G401 (cell line): Measurements from ENCODE around the gene NFYC. TPM values are rescaled to one million over a fixed set of nuclear protein-coding genes. Genes with fewer than 3 reads are reported as not detected.
"Not testable (repeated sequence)": the region's sequence is repeated elsewhere in the genome, so short reads cannot be mapped to it uniquely, and the experiment has no call there.

Source experiments
- DNase-seq: peaks from one replicate; pipeline ENCODE4 v3.0.0-alpha.2; 2015; ENCODE audit warnings: low spot score
- in situ Hi-C: cut with HindIII; loops from 2 replicates; pipeline ENCODE4 v1.10.0; 2016; ENCODE audit warnings: low sequenced_read_pairs, mixed read lengths
- total RNA-seq: library from RNA; depleted of rRNA; stranded (reverse); fragments of >200 nt; shearing (Covaris generic); gene quantifications from 2 replicates; pipeline ENCODE4 v1.2.3, GENCODE V29; 2014

Gene NFYC
- total RNA-seq, 1 experiment from 2014 or later: 76.7 TPM

- DNase-seq: no peak
- in situ Hi-C loops: no loop called here
These were observed 31.1 kb downstream of the NFYC start for GRCh38 chr1:40722622-40723021.

- DNase-seq: no peak
- in situ Hi-C loops: no loop called here
These were observed 31.9 kb downstream of the NFYC start for GRCh38 chr1:40723196-40723955.

DNA sequence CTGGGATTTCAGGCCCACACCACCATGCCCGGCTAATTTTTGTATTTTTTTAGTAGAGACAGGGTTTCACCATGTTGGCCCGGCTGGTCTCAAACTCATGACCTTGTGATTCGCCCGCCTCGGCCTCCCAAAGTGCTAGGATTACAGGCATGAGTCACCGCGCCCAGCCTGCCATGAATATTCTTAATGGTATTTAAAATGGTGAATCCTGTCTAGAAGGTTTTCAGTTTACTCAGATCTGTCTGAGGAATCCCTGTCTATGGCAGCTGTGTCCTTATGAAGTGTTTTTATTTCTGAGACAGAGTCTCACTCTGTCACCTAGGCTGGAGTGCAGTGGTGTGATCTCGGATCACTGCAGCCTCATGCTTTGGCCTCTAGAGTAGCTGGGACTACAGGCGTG is 36.2 kb downstream of the NFYC start:
- DNase-seq, in situ Hi-C loops: not testable (repeated sequence)

DNA sequence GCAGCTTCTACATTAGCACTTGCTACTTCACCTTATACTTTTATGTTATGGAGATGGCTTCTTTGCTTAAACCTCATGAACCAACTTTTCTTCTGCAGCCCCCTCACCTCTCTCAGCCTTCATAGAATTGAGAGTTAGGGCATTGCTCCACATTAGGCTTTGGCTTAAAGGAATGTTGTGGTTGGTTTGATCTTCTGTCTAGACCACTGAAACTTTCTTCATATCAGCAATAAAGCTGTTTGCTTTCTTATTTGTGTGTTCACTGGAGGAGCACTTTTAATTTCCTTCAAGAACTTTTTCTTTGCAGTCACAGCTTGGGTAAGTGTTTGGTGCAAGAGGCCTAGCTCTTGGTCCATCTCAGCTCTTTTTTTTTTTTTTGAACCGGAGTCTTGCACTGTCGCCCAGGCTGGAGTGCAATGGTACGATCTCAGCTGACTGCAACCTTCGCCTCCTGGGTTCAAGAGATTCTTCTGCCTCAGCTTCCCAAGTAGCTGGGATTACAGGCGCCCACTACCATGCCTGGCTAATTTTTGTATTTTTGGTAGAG is 37.9 kb downstream of the NFYC start:
- DNase-seq, in situ Hi-C loops: not testable (repeated sequence)

DNA sequence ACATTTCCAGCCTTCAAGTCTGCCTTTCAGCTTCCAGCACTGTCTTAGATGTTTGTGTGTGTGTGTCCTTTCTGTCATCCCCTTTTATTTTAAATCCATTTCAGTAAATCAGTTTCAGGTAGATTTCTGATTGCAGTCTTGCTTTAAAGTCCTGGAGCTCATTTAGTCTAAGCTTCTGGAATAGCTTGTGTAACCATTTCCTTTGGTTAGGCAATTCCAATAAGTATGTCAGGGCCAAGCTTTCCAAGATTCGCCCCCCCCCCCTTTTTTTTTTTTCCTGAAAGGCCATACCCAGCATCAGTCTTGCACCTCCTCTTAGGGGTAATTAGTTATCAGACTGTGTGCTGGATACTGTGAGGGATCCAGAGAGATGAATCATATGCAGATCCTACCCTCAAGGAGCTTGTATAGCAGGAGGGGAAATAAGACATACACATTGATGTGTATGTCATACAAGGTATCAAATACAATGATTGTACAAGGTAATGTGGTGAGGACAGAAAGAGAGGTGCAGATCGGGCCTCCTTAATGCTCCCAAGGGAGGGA is 41.3 kb downstream of the NFYC start:
- DNase-seq: no peak
- in situ Hi-C loops: no loop called here

DNA sequence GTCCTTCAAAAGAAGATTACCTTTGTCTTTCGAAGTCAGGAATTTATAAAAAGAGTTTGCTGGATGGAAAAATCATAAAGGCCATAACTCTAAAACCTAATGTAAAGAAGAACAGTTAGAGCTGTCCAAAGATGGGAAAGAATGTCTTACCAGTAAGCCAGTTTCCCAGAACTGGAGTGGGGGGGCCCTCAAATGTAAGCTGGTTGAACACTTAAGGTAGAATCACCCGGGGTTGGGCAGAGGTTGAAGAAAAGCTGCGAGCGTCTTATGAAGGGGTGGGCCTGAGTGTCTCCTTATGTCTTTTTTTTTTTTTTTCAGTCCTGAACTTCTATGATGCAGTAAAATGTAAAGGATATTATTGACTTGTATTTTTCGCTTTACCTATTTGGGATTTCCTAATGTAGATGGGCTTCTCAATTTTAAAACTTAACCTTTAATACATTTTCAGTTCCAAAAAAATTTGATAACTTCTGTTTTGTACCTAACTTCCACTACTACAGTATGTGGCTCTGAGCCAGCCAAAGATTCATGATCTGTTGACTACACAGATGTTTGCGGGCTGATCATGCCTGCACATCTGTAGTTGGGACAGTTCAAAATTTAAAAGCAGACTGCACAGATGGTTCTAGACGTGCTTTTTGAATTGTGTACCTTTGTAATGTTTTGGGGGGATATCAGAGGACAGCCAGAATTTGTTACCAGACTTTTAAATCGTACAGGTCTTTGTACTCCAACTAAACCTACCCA is 43.6 kb downstream of the NFYC start:
- in situ Hi-C loops: no loop called here

DNA sequence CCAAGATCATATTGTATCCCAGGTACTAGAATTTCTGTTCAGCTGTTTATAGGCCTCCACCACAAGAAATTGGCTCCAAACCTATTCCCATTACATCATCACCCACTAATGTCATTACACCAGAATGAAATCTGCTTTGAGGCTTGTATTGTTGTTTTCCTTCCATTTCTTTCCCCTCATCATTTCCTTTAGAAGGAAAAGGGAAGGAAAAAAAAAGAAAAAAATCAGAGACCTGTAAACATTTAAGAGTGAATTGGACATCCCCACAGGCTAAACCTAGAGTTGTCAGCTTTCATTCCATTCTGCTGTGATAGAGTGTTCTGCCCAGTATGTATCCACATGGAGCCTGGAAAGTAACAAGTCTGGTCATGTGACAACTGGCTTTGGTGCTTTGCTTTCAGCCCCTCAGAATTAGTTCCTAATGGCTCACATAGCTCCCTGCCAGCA is 44.6 kb downstream of the NFYC start:
- in situ Hi-C loops: no loop called here
- DNase-seq: peak; percentile 13

More for the DNA sequence above, 43.6 kb downstream of the NFYC start:
- no peak for DNase-seq

DNA sequence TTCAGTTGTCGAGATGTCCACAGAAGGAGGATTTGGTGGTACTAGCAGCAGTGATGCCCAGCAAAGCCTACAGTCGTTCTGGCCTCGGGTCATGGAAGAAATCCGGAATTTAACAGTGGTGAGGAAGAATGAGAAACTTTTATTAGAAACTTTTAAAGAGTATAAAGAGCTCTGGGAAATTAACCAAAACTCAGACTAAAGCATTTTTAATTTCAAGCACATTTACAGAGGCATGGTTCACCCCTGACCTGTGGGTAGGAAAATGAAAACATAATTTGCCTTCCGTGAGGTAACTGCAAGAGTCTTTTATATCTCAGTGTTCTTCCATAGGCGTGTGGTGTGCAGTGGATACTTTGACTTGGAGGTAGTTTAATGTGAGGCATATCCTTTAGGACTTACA is 47.3 kb downstream of the NFYC start:
- in situ Hi-C loops: no loop called here
- DNase-seq: no peak

DNA sequence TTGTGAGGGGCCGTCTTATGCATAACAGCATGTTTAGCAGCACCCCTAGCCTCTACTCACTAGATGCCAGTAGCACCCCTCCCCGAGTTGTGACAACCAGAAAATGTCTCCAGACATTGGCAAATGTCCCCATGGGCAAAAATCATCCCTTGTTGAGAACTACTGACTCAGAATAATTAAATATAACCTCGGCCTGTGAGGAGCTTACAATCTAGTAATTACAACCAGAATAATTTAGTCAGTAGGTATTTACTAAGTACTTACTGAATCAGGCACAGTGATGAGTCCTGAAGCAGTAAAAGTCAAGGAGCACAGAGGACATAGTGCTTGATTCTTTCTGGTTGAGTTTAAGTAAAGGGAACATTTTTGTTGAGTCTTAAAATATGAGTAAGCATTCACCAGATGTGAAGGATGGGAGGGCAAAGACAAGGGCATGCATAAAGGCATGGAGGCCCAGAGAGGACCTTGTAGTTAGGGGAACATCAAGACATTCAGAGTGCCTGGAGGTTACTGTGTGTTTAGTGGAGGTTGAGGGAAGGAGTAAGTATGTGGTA is 48.0 kb downstream of the NFYC start:
- in situ Hi-C loops: no loop called here
- DNase-seq: no peak

DNA sequence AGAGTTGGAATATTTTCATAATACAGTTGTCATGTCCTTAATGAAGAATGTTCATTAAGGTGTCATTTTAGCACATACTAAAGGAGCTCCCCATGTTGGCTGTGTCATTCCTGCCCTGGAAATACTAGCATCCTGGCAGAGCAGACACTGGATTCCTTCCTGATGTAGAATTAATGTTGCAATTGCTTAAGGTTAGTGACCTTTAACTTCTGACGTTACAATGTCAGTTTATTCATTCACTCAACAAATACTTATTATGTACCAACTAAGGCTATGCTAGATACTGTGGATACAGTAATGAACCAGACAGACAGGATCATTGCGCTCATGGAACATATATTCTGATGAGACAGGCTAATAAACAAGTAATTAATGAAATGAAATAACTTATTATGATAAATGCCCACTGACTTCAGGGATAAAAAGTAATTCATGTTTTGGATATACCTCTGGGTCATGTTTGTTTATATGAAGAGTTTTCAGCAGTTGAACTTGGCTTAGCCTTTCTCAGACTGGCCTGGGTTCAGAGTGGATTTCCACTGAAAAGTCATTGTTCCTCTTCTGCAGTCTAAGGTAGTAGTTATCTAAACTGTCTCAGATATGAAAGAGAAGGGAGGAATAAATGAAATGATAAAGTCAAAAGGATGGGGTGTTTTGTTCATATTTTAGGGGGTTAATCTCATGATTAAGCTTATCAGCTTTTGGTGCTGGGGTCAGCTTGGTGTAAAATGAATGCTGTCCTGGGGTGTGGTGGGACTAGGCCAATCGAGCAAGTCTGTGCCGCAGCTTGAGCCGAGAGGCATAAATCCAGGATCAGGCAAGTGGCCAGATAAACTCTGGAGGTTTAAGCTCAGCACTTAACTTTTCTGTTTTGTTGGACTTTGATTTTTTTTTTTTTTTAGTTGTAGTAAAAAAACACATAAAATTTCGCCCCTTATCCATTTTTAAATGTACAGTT is 48.8 kb downstream of the NFYC start:
- DNase-seq: no peak
- in situ Hi-C loops: no loop called here

- in situ Hi-C loops: no loop called here
- no peak for DNase-seq
These were observed 49.7 kb downstream of the NFYC start for GRCh38 chr1:40740997-40741736.

DNA sequence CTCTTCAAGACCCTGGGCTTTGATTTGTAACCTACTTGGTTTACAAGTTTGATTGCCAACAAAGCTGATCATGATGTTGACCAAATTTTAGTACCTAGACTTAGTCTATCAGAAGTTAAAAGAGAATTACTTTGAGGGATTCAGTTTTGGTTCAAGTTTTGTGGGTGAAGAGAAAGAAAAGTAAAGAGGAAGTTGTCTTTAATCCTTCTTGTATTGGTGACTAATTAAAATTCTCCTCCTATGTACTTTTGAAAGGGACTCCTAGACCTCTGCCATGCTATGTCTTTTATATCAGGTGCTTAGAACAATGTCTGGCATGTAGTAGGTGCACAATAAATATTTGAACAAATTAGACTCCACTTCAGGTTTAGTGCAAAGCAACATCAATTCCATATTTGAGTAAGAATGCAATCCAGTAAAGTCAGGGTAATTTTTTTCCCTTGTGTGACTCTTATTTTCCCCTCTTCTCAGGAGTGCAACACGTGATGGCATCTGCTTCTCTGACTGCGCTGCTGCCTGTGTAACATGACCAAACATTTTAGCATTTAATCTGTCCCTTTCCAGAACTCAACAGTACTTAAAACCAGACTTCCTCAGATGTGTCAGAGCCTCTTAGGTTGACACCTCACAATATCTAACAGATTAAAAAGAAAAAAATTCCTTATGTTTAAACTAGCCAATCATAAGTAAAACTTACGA is 51.0 kb downstream of the NFYC start:
- in situ Hi-C loops: no loop called here
- no peak for DNase-seq

- in situ Hi-C loops: no loop called here
- DNase-seq: no peak
These were observed 51.9 kb downstream of the NFYC start for GRCh38 chr1:40743452-40743851.

GRCh38 chr1:40743860-40744259 is 52.4 kb downstream of the NFYC start:
- in situ Hi-C loops: no loop called here
- DNase-seq: no peak

GRCh38 chr1:40745176-40745575 is 53.7 kb downstream of the NFYC start:
- no peak for DNase-seq
- in situ Hi-C loops: no loop called here

DNA sequence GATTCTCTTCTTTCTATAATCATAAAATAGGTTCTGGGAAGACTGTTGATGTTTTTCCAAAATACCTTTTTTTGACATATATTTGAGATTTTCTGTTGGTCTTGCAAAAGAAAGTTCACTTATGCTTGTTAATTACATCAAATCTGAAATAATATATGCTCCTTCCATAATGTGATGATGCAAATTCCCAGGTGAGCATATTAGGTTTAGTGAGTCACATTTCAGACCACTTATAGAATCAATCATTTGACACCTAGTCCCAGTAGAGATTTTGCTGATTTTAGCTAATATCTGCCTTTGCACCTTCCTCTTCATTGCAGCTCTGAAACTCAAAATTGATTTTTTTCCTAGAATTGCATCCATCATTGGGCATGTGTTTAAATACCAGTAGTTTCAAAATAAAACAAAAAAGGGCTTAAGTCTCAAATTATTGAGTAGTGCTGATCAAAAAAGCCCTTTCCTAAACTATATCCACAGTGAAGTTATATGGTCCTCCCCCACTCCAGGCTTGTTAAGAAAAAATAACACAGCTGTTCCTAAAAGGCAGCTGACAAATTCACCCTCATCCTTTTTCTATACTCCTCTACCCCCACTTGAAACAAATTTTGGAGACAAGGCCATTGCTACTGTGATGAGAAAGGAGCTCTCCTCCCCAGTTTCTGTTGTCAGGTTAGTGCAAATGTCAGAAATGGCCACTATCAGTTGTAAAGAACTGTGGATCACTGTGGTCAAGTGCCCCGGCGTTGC is 55.0 kb downstream of the NFYC start:
- no peak for DNase-seq
- in situ Hi-C loops: no loop called here
